ENCODE data around the gene OPA3. TPM values are rescaled to one million over a fixed set of nuclear protein-coding genes. Genes with fewer than 3 reads are reported as not detected.
A peak's percentile ranks its signal among the peaks of the same experiment; 100 is the strongest.

OPA3 gene
- total RNA-seq, 1 donor from 2014 or later = 10.5 TPM

DNA sequence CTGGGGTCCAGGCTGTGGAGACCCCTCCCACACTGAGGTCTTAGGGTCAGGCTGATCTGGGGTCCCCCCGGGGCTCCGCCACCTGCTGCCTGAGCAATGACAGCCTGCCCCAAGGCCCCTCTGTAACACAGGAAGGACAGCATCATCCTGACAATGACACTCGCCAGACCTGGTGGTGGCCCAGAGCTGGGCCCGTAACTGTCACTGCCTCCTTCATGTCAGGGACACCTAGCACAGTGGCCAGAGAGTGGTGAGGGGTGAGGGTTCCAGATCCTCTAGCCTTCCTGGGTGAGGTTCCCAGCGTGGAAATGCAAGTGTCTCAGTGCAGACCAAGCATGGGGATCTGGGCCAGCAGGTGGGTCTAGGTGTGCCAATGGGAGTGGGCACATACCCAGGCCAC, 27.8 kb downstream of the OPA3 start:
- Mint-ChIP-seq H3K36me3 (ENCODE audit: unreplicated experiment) (no peaks in the 10 kb centered on the region), H3K9me3 (ENCODE audit: unreplicated experiment) (no peaks in the 10 kb centered on the region), H3K27ac (ENCODE audit: unreplicated experiment) (no peak overlapping the region), H3K4me3 (ENCODE audit: unreplicated experiment) (no peak overlapping the region), H3K4me1 (ENCODE audit: low read depth, unreplicated experiment) (peaks cover 12% of the 10 kb centered on the region), H3K27me3 (ENCODE audit: unreplicated experiment) (no peaks in the 10 kb centered on the region)
- DNase-seq = no peak
- TF ChIP-seq, protein P1, sequence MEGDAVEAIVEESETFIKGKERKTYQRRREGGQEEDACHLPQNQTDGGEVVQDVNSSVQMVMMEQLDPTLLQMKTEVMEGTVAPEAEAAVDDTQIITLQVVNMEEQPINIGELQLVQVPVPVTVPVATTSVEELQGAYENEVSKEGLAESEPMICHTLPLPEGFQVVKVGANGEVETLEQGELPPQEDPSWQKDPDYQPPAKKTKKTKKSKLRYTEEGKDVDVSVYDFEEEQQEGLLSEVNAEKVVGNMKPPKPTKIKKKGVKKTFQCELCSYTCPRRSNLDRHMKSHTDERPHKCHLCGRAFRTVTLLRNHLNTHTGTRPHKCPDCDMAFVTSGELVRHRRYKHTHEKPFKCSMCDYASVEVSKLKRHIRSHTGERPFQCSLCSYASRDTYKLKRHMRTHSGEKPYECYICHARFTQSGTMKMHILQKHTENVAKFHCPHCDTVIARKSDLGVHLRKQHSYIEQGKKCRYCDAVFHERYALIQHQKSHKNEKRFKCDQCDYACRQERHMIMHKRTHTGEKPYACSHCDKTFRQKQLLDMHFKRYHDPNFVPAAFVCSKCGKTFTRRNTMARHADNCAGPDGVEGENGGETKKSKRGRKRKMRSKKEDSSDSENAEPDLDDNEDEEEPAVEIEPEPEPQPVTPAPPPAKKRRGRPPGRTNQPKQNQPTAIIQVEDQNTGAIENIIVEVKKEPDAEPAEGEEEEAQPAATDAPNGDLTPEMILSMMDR (IDR thresholded peaks at IDR 0.05; ENCODE audit: partially characterized antibody, unreplicated experiment) = no peak

- Mint-ChIP-seq H3K27ac (ENCODE audit: unreplicated experiment) (no peak overlapping the region), H3K9me3 (ENCODE audit: unreplicated experiment) (no peaks in the 10 kb centered on the region), H3K4me1 (ENCODE audit: low read depth, unreplicated experiment) (peaks cover 9% of the 10 kb centered on the region), H3K4me3 (ENCODE audit: unreplicated experiment) (no peak overlapping the region), H3K27me3 (ENCODE audit: unreplicated experiment) (peaks cover 1% of the 10 kb centered on the region), H3K36me3 (ENCODE audit: unreplicated experiment) (no peaks in the 10 kb centered on the region)
- TF ChIP-seq, protein P1 (IDR thresholded peaks at IDR 0.05; ENCODE audit: partially characterized antibody, unreplicated experiment) = no peak
- no peak for DNase-seq
These were observed 30.1 kb downstream of the OPA3 start for GRCh38 chr19:45554481-45554880.

GRCh38 chr19:45553464-45553863, 31.1 kb downstream of the OPA3 start:
- H3K27ac Mint-ChIP-seq (ENCODE audit: unreplicated experiment) = no peak overlapping the region
- H3K9me3 Mint-ChIP-seq (ENCODE audit: unreplicated experiment) = no peaks in the 10 kb centered on the region
- no peaks in the 10 kb centered on the region for H3K36me3 Mint-ChIP-seq (ENCODE audit: unreplicated experiment)
- peaks cover 9% of the 10 kb centered on the region for H3K4me1 Mint-ChIP-seq (ENCODE audit: low read depth, unreplicated experiment)
- peak; percentile 64 for DNase-seq
- TF ChIP-seq, protein P1 (IDR thresholded peaks at IDR 0.05; ENCODE audit: partially characterized antibody, unreplicated experiment) = peak; percentile 18
- peaks cover 1% of the 10 kb centered on the region for H3K27me3 Mint-ChIP-seq (ENCODE audit: unreplicated experiment)
- H3K4me3 Mint-ChIP-seq (ENCODE audit: unreplicated experiment) = no peak overlapping the region

- H3K27me3 Mint-ChIP-seq (ENCODE audit: unreplicated experiment) = peaks cover 1% of the 10 kb centered on the region
- H3K27ac Mint-ChIP-seq (ENCODE audit: unreplicated experiment) = no peak overlapping the region
- TF ChIP-seq, protein P1 (IDR thresholded peaks at IDR 0.05; ENCODE audit: partially characterized antibody, unreplicated experiment) = no peak
- H3K36me3 Mint-ChIP-seq (ENCODE audit: unreplicated experiment) = no peaks in the 10 kb centered on the region
- DNase-seq = no peak
- no peaks in the 10 kb centered on the region for H3K4me1 Mint-ChIP-seq (ENCODE audit: low read depth, unreplicated experiment)
- no peaks in the 10 kb centered on the region for H3K9me3 Mint-ChIP-seq (ENCODE audit: unreplicated experiment)
- H3K4me3 Mint-ChIP-seq (ENCODE audit: unreplicated experiment) = no peak overlapping the region
These were observed 36.5 kb downstream of the OPA3 start for GRCh38 chr19:45547965-45548609.

GRCh38 chr19:45547211-45547770, 37.3 kb downstream of the OPA3 start:
- no peak for DNase-seq
- H3K36me3 Mint-ChIP-seq (ENCODE audit: unreplicated experiment) = no peaks in the 10 kb centered on the region
- H3K9me3 Mint-ChIP-seq (ENCODE audit: unreplicated experiment) = no peaks in the 10 kb centered on the region
- no peak overlapping the region for H3K4me3 Mint-ChIP-seq (ENCODE audit: unreplicated experiment)
- no peak overlapping the region for H3K27ac Mint-ChIP-seq (ENCODE audit: unreplicated experiment)
- H3K4me1 Mint-ChIP-seq (ENCODE audit: low read depth, unreplicated experiment) = no peaks in the 10 kb centered on the region
- peaks cover 1% of the 10 kb centered on the region for H3K27me3 Mint-ChIP-seq (ENCODE audit: unreplicated experiment)
- TF ChIP-seq, protein P1 (IDR thresholded peaks at IDR 0.05; ENCODE audit: partially characterized antibody, unreplicated experiment) = no peak
